SK-N-MC (cell line): ENCODE data around the gene WDTC1.
"Not testable (repeated sequence)": the region's sequence is repeated elsewhere in the genome, so short reads cannot be mapped to it uniquely, and the experiment has no call there.

Experiments used
- DNase-seq: peaks from one replicate; pipeline ENCODE4 v3.0.0-alpha.2; 2011; ENCODE audit warnings: low read depth, low spot score
- H3K27ac ChIP-seq: fragments of 200-600 bp; sonication (generic); 2 replicates; pipeline ENCODE4 v1.5.1; 2016; ENCODE audit warnings: mixed run types
- H3K36me3 ChIP-seq: fragments of 200-600 bp; sonication (generic); 2 replicates; pipeline ENCODE4 v1.6.1; 2017; ENCODE audit warnings: antibody characterized with exemption, low read length, mixed read lengths; ENCODE audit not compliant: insufficient read depth
- H3K4me3 ChIP-seq: fragments of 200-600 bp; sonication (generic); 2 replicates; pipeline ENCODE4 v1.5.1; 2016
- H3K9ac ChIP-seq: fragments of 200-600 bp; sonication (generic); 2 replicates; pipeline ENCODE4 v1.8.0; 2017; ENCODE audit warnings: mixed run types, mixed read lengths; ENCODE audit not compliant: insufficient read length
- H3K9me3 ChIP-seq: fragments of 200-600 bp; sonication (generic); 2 replicates; pipeline ENCODE4 v1.6.1; 2017; ENCODE audit warnings: low read depth, mild to moderate bottlenecking, antibody characterized with exemption, low read length, moderate library complexity, mixed read lengths
- EZH2 ChIP-seq: fragments of 200-600 bp; sonication (generic); IDR thresholded peaks from one replicate; pipeline ENCODE4 v1.6.1; 2017; ENCODE audit warnings: antibody characterized with exemption
- FOXP2 ChIP-seq: optimal IDR thresholded peaks from 2 replicates; pipeline ENCODE3; 2011; ENCODE audit warnings: mild to moderate bottlenecking, moderate library complexity; ENCODE audit not compliant: insufficient read depth; ENCODE audit errors: extremely low read length, control extremely low read depth
- POLR2AphosphoS5 ChIP-seq: IDR thresholded peaks from 2 replicates; pipeline ENCODE4 v1.6.1; 2012; ENCODE audit warnings: mild to moderate bottlenecking, low read depth, low read length, borderline replicate concordance

The WDTC1 gene

DNA sequence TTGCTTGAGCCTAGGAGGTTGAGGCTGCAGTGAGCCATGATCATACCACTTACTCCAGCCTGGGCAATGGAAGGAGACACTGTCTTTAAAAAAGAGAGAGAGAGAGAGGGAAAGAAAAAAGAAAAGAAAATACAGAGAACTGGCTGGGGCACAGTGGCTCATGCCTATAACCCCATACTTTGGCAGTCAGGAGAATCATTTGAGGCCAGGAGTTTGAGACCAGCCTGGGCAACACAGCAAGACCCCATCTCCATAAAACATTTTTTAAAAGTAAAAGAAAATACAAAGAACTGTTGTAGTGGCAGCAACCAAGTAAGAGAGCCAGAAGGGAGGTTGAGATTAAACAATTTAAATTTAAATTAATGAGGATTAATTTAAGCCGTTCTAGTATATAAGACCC lies 39.8 kb downstream of the WDTC1 start:
- H3K9me3 ChIP-seq = no peaks in the 10 kb centered on the region
- H3K27ac ChIP-seq = no peak overlapping the region
- no peak overlapping the region for H3K4me3 ChIP-seq
- H3K36me3 ChIP-seq = no peaks in the 10 kb centered on the region
- no peak for TF ChIP-seq POLR2AphosphoS5
- TF ChIP-seq EZH2 = no peak
- TF ChIP-seq FOXP2 = no peak
- DNase-seq = no peak
- no peak overlapping the region for H3K9ac ChIP-seq

DNA sequence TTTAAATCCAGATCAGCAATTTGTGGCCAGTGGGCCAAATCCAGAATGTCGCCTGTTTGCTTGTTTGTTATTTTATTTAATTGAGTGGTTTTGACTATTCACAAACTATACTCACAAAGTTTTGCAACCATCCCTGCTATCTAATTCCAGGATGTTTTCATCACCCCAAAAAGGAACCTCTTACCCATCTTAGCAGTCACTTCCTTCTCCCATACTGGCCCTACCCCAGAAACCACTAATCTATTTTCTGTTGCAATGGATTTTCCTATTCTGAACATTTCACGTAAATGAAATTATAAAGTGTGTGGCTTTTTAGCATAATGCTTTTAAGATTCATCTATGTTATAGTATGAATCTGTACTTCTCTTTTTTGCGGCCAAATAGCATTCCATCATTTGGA lies 41.3 kb downstream of the WDTC1 start:
- Histone ChIP-seq H3K9me3 (no peaks in the 10 kb centered on the region), H3K9ac (no peak overlapping the region), H3K27ac (no peak overlapping the region), H3K36me3 (no peaks in the 10 kb centered on the region), H3K4me3 (no peak overlapping the region)
- DNase-seq = no peak
- TF ChIP-seq POLR2AphosphoS5 (no peak), FOXP2 (no peak), EZH2 (no peak)

DNA sequence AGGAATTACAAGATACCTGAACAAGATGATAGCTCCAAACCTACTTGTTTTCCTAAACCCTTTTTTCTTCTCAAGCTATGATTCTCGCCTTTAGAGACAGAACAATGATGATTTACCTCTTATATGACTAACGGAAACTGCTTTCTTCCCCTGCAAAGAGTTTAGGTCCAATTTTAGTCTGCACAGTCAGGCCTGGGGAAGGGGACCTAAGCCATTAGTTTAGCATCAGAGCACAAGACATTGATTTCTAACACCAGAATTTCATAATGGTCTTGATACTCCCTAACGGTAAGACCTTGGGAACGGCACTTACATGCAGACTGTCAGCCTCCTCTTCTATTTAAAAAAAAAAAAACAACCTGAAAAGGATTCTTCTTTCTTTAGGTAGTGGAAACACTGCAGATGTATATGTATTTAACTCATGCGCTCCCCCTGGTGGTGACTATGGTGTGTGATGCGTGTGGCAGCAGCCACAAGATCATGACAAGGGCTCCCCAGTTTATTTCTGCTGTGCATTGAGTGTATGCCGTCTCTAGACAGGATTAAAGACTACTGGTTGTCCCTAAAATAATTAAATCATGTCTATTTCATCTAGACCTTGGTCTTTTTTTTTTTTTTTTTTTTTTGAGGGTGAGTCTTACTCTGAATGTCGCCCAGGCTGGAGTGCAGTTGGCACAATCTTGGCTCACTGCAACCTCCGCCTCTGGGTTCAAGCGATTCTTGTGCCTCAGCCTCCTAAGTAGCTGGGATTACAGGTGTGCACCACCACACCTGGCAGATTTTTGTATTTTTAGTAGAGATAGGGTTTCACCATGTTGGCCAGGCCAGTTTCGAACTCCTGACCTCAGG lies 50.2 kb downstream of the WDTC1 start:
- H3K4me3 ChIP-seq = no peak overlapping the region
- no peak overlapping the region for H3K27ac ChIP-seq
- TF ChIP-seq FOXP2 (no peak), EZH2 (no peak), POLR2AphosphoS5 (no peak)
- no peaks in the 10 kb centered on the region for H3K36me3 ChIP-seq
- H3K9me3 ChIP-seq = no peaks in the 10 kb centered on the region
- DNase-seq = peak; percentile 52
- H3K9ac ChIP-seq = no peak overlapping the region

DNA sequence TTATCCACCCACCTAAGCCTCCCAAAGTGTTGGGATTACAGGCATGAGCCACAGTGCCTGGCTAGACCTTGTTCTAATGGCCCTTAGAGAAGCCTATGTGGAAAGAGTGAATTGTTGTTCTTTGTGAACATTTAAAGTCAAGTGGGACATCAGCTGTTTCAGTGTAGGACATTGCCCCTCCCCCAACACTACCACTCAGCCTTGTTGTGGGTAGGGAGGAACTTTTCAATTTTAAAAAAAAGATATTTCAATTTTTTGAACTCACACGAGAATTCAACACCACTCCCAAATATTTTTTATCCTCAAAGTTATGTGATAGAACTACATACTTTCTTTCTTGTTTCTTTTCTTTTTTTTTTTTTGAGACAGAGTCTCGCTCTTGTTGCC lies 50.8 kb downstream of the WDTC1 start:
- TF ChIP-seq EZH2 = no peak
- no peak for DNase-seq

DNA sequence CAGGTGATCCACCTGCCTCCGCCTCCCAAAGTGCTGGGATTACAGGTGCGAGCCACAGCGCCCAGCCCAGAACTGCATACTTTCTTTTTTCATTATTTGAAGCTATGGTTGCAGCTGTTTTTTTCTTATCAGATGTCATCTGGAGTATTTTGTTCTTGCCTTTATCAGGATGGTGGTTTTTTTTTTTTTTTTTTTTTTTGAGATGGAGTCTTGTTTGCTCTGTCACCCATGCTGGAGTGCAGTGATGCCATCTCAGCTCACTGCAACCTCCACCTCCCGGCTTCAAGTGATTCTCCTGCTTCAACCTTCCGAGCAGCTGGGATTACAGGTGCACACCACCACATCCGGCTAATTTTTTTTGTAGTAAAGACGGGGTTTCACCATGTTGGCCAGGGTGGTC lies 51.4 kb downstream of the WDTC1 start:
- H3K36me3 ChIP-seq, H3K27ac ChIP-seq, H3K9me3 ChIP-seq, H3K9ac ChIP-seq, H3K4me3 ChIP-seq, DNase-seq: not testable (repeated sequence)

More for the DNA sequence above, 50.8 kb downstream of the WDTC1 start:
- Histone ChIP-seq H3K36me3 (no peaks in the 10 kb centered on the region), H3K4me3 (no peak overlapping the region), H3K27ac (no peak overlapping the region), H3K9ac (no peak overlapping the region), H3K9me3 (no peaks in the 10 kb centered on the region)

DNA sequence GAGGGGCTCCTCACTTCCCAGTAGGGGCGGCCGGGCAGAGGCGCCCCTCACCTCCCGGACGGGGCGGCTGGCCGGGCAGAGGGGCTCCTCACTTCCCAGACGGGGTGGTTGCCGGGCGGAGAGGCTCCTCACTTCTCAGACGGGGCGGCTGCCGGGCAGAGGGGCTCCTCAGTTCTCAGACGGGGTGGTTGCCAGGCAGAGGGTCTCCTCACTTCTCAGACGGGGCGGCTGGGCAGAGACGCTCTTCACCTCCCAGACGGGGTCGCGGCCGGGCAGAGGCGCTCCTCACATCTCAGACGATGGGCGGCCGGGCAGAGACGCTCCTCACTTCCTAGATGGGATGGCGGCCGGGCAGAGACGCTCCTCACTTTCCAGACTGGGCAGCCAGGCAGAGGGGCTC lies 54.7 kb downstream of the WDTC1 start:
- not testable (repeated sequence) for H3K9me3 ChIP-seq, H3K4me3 ChIP-seq, H3K9ac ChIP-seq, DNase-seq, H3K36me3 ChIP-seq, H3K27ac ChIP-seq

DNA sequence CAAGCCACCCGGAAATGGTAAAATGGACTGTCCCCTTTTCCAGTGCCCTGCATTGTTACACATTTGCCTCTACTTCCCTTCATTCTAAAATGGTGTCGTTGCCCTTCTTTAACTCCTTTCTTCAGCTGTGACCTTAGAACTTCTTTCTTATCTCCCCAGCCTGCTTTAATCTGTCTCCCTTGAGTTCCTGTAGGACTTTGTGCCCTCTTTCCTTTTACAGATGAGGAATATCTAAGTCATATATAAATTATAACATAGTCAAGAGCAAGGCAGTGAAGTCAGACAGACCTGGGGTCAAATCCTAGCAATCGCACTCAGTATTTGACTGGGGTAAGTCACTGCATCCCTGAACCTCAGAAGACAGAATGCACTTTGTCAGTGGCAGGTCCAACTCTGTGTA lies 56.1 kb downstream of the WDTC1 start:
- Histone ChIP-seq H3K27ac (no peak overlapping the region), H3K4me3 (no peak overlapping the region), H3K9me3 (no peaks in the 10 kb centered on the region), H3K9ac (no peak overlapping the region), H3K36me3 (no peaks in the 10 kb centered on the region; the same call in 1 of the 2 replicates)
- no peak for DNase-seq
- no peak for TF ChIP-seq FOXP2
- TF ChIP-seq POLR2AphosphoS5 = no peak
- TF ChIP-seq EZH2 = no peak

DNA sequence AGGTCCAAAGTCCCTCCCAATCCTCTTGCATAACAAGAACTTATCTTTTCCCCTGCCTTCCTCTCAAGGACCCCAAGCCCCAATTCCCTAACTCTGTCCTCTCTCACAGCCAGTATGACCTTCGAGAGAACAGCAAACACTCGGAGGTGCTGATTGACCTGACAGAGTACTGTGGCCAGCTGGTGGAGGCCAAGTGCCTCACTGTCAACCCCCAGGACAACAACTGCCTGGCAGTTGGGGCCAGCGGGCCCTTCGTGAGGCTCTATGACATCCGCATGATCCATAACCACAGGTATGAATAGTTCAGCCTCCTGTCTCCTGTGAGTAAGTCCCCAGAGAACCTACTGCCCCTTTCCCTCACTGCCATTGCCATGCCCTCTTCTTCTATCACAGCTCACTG lies 57.7 kb downstream of the WDTC1 start:
- Histone ChIP-seq H3K36me3 (no peaks in the 10 kb centered on the region; the same call in 1 of the 2 replicates), H3K27ac (no peak overlapping the region), H3K9me3 (no peaks in the 10 kb centered on the region), H3K9ac (no peak overlapping the region), H3K4me3 (no peak overlapping the region)
- DNase-seq = no peak
- TF ChIP-seq FOXP2 = no peak
- TF ChIP-seq POLR2AphosphoS5 = no peak
- TF ChIP-seq EZH2 = no peak

DNA sequence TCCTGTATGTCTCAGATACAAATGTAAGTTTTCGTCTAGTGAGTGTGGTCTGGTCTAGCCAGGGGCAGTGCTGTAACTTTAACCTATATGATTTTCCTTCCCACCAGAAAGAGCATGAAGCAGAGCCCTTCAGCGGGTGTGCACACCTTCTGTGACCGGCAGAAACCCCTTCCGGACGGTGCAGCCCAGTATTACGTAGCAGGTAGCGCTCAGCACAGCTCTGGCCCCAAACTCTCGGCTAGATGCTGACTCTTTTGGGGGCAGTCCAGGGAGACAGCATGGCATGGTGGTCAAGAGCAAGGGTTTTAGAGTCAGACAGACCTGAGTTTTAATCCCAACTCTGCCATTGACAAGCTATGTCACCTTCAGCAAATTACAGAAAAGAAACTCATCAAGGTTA lies 59.5 kb downstream of the WDTC1 start:
- TF ChIP-seq POLR2AphosphoS5 (no peak), FOXP2 (no peak), EZH2 (no peak)
- no peaks in the 10 kb centered on the region for H3K9me3 ChIP-seq
- no peak overlapping the region for H3K4me3 ChIP-seq
- no peak for DNase-seq
- H3K27ac ChIP-seq = no peak overlapping the region
- H3K36me3 ChIP-seq = no peaks in the 10 kb centered on the region; the same call in 1 of the 2 replicates
- H3K9ac ChIP-seq = no peak overlapping the region
